Transverse colon (tissue), 3 donors: ENCODE results near the gene GPBP1.

Experiments
- CTCF ChIP-seq, 5 experiments: fragments of 200-600 bp in 3 of 5; fragments of 450-650 bp in 2 of 5; sonication (generic) in 3 of 5; IDR thresholded peaks; 1 replicate in 2 of 5; 2 replicates in 3 of 5; pipeline ENCODE4 v1.5.1; 2016 to 2017; ENCODE audit warnings: antibody characterized with exemption in 5 of 5, inconsistent platforms in 3 of 5, mild to moderate bottlenecking in 2 of 5, moderate library complexity in 1 of 5
- EP300 ChIP-seq: sonication (generic); formaldehyde crosslinking; IDR thresholded peaks from one replicate; pipeline ENCODE4 v1.6.1; 2017; ENCODE audit warnings: antibody characterized with exemption, low read depth
- POLR2A ChIP-seq: fragments of 450-650 bp; IDR thresholded peaks from one replicate; pipeline ENCODE4 v1.6.1; 2016; ENCODE audit warnings: antibody characterized with exemption, mild to moderate bottlenecking, moderate library complexity

GRCh38 chr5:57292336-57292735, 118.5 kb downstream of the GPBP1 start:
- TF ChIP-seq CTCF (IDR thresholded peaks at IDR 0.05) (no peak), EP300 (no peak), POLR2A (no peak)
